ENCODE results near the gene SORL1-AS1.
A peak's percentile ranks its signal among the peaks of the same experiment; 100 is the strongest.

Gene SORL1-AS1

DNA sequence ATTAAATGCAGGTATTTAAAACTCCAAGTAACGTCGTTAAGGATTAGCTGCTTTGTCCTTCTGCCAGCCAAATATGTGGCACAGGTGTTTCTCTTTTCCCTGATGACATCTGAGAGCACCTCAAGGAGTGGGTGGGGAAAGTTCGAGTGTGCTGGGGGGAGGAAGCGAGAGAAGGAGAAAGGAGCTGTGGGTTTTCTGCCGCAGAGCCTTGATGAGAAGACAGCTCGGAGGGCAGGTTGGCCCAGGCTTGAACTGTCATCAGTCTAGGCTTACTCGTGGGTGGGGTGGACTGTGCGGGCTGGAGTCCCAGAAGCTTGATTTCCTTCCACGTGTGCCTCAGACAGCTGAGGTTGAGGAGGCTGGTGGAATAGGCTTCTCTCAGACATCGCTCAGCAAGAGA lies 15.2 kb upstream of the SORL1-AS1 start:
- no peak for DNase-seq (ENCODE audit: low read depth, low spot score)
- TF ChIP-seq EZH2 (IDR thresholded peaks at IDR 0.05) (no peak), POLR2AphosphoS5 (IDR thresholded peaks at IDR 0.05; ENCODE audit: borderline replicate concordance, low read depth, low read length) (no peak), FOXP2 (optimal IDR thresholded peaks at IDR 0.05; ENCODE audit: control extremely low read depth, extremely low read length, insufficient read depth) (no peak)
- Histone ChIP-seq H3K4me3 (no peak overlapping the region), H3K9me3 (ENCODE audit: low read depth, low read length) (no peaks in the 10 kb centered on the region), H3K36me3 (ENCODE audit: insufficient read depth, low read length) (no peaks in the 10 kb centered on the region), H3K27ac (no peak overlapping the region), H3K9ac (ENCODE audit: insufficient read length) (no peak overlapping the region)

DNA sequence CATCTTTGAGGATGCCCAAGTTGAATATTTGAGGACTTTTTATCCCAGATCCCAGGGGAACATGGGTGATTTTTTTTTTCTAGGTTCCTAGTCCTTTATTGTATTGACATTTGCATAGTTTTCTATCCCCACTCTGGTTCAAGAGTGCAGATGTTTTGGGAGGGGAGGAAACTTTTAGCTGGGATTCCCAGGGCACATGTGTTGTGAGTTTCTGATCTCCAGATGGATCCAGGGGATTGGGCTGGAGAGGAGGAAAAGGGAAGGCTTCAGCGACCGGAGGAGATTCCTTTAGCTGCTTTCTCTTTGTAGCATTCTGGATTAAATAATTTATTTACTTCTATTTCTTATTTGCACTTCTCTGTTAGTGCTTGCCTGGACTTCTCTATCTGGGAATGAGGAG lies 14.7 kb upstream of the SORL1-AS1 start:
- Histone ChIP-seq H3K9ac (ENCODE audit: insufficient read length) (no peak overlapping the region), H3K36me3 (ENCODE audit: insufficient read depth, low read length) (no peaks in the 10 kb centered on the region), H3K9me3 (ENCODE audit: low read depth, low read length) (no peaks in the 10 kb centered on the region), H3K4me3 (no peak overlapping the region), H3K27ac (no peak overlapping the region)
- no peak for TF ChIP-seq FOXP2 (optimal IDR thresholded peaks at IDR 0.05; ENCODE audit: control extremely low read depth, extremely low read length, insufficient read depth)
- no peak for TF ChIP-seq POLR2AphosphoS5 (IDR thresholded peaks at IDR 0.05; ENCODE audit: borderline replicate concordance, low read depth, low read length)
- peak; percentile 46 for TF ChIP-seq EZH2 (IDR thresholded peaks at IDR 0.05)
- DNase-seq (ENCODE audit: low read depth, low spot score): no peak

DNA sequence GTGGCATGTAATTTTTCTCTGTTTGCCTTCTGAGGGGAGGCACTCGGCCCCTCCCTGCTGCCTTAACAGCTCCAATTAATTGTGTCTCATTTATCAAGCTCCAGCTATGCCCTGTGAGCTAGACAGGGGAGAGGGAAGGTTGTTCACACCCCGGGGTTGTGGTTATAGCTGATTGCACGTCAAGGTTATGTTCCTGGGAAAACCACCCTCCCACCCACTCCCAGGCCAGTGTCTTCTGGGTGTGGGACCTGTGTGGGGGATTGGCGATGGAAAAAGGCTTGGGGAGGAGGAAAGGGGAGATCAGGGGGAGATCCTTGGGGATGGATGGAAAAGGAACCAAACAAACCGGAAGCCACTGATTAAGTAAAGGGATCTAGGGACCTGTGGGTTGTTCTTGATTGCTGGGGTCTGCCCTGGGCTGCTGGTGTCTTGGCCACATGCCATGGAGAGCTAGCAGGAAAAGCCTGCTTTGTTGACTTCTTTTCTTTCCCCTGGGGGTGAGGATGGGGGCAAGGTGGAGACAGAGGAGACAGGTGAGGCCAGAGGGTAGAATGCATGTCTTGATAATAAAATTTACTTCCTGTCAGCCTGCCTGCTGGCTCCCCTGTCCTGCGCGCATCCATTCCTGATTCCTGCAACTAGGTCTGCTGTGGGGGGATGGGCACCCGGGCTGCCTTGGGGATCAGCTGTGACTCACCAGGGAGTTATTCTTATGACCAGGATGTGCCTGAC lies 13.5 kb upstream of the SORL1-AS1 start:
- no peak for DNase-seq (ENCODE audit: low read depth, low spot score)
- Histone ChIP-seq H3K4me3 (no peak overlapping the region), H3K27ac (no peak overlapping the region), H3K9me3 (ENCODE audit: low read depth, low read length) (no peaks in the 10 kb centered on the region), H3K36me3 (ENCODE audit: insufficient read depth, low read length) (no peaks in the 10 kb centered on the region), H3K9ac (ENCODE audit: insufficient read length) (no peak overlapping the region)
- no peak for TF ChIP-seq EZH2 (IDR thresholded peaks at IDR 0.05)
- no peak for TF ChIP-seq POLR2AphosphoS5 (IDR thresholded peaks at IDR 0.05; ENCODE audit: borderline replicate concordance, low read depth, low read length)
- TF ChIP-seq FOXP2 (optimal IDR thresholded peaks at IDR 0.05; ENCODE audit: control extremely low read depth, extremely low read length, insufficient read depth): no peak

DNA sequence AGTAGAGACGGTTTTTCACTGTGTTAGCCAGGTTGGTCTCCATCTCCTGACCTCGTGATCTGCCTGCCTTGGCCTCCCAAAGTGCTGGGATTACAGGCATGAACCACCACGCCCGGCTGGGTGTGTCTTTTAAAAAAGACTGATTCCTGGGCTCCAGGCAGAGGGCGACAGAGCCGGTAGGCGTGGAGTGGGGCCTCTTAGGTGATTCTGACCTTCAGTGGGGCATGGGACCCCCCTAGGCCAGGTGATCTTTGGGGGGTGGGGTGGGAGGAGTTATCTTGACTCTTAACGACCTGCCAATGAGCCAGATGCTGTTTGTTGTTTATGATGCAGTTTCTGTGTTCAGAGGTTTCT lies 12.9 kb upstream of the SORL1-AS1 start:
- Histone ChIP-seq H3K9ac (ENCODE audit: insufficient read length) (no peak overlapping the region), H3K4me3 (no peak overlapping the region), H3K36me3 (ENCODE audit: insufficient read depth, low read length) (no peaks in the 10 kb centered on the region), H3K27ac (no peak overlapping the region), H3K9me3 (ENCODE audit: low read depth, low read length) (no peaks in the 10 kb centered on the region)
- DNase-seq (ENCODE audit: low read depth, low spot score): no peak
- TF ChIP-seq POLR2AphosphoS5 (IDR thresholded peaks at IDR 0.05; ENCODE audit: borderline replicate concordance, low read depth, low read length) (no peak), EZH2 (IDR thresholded peaks at IDR 0.05) (no peak), FOXP2 (optimal IDR thresholded peaks at IDR 0.05; ENCODE audit: control extremely low read depth, extremely low read length, insufficient read depth) (no peak)

DNA sequence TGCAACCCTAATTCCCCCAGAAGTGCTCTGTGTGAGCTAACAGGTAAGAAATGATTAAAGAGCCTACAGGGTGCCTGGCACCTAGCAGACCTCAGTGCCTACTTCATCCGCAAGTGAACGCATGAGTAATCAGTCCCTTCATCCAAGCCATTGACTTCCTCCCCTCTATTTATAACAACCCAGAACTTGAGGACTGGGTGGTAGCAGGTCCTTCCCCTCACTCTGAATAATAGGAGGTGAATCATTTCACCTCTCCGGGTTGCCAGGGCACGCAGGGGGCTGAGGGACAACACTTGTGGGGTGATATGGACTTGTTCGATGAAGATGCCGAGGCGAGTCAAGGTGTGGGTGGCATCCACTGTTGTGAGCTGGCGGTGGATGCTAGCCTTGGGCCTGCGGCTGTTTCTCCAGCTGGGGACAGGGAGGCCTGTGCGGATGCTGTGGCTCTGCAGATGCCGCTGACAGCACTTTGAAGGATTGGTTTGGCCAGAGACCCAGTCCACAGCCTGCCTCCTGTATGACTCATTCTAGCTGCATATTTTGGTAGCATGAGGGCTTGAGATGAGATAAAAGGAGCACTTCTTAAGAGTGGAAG lies 11.7 kb upstream of the SORL1-AS1 start:
- no peak for DNase-seq (ENCODE audit: low read depth, low spot score)
- Histone ChIP-seq H3K4me3 (no peak overlapping the region), H3K9me3 (ENCODE audit: low read depth, low read length) (no peaks in the 10 kb centered on the region), H3K27ac (no peak overlapping the region), H3K9ac (ENCODE audit: insufficient read length) (no peak overlapping the region), H3K36me3 (ENCODE audit: insufficient read depth, low read length) (no peaks in the 10 kb centered on the region)
- no peak for TF ChIP-seq EZH2 (IDR thresholded peaks at IDR 0.05)
- TF ChIP-seq FOXP2 (optimal IDR thresholded peaks at IDR 0.05; ENCODE audit: control extremely low read depth, extremely low read length, insufficient read depth): no peak

DNA sequence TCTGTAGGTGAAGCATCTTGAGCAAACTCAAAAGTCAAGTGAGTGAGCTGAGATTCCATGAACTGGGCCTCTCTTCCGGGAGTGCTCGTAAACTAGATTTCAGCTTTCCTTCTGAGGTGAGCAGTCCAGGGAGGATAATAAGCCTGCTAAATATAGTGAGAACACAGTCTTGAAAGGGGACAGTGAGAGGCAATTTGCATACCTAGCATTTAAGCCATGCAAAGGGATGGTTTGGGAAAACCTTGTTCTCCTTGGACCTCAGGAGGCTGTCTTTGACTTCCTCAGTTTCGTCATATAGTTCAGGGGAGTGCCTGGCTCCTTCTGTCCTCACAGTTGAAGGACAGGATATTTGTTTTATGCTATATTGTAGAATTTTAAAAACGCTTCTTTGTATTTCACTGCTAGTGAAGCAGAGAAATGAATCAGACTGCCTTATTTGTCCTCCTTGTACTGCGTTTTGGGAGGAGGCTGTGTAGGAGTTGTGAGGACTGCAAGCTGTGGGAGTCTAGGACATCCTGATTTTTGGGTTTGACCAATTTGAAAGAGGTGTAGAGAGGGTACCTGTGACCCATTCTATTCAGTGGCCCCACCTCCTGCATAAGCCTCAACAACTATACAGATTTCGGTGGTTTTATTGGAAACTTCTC lies 11.0 kb upstream of the SORL1-AS1 start:
- no peaks in the 10 kb centered on the region for H3K36me3 ChIP-seq (ENCODE audit: insufficient read depth, low read length)
- no peak overlapping the region for H3K27ac ChIP-seq
- TF ChIP-seq POLR2AphosphoS5 (IDR thresholded peaks at IDR 0.05; ENCODE audit: borderline replicate concordance, low read depth, low read length): no peak
- TF ChIP-seq FOXP2 (optimal IDR thresholded peaks at IDR 0.05; ENCODE audit: control extremely low read depth, extremely low read length, insufficient read depth): no peak
- TF ChIP-seq EZH2 (IDR thresholded peaks at IDR 0.05): no peak
- DNase-seq (ENCODE audit: low read depth, low spot score): no peak
- no peaks in the 10 kb centered on the region for H3K9me3 ChIP-seq (ENCODE audit: low read depth, low read length)
- no peak overlapping the region for H3K4me3 ChIP-seq
- no peak overlapping the region for H3K9ac ChIP-seq (ENCODE audit: insufficient read length)

DNA sequence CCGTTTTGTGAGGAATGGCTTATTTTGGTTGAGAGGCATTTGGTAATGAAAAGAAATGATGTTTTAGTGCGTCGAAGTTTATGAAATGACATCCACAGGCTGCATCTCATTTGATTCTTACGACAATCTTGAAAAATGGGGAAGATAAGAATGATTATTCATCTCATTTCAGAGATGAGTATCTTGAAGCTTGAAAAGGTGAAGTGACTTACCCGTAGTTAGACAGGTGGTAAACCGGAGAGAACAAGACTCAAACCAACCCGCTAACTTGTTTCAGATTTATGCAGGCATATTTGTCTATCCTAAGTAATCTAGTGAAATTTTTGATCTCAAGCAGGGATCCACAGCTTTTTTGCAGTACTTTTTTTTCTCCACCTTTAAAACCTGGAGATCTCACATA lies 9.1 kb upstream of the SORL1-AS1 start:
- TF ChIP-seq FOXP2 (optimal IDR thresholded peaks at IDR 0.05; ENCODE audit: control extremely low read depth, extremely low read length, insufficient read depth) (no peak), EZH2 (IDR thresholded peaks at IDR 0.05) (no peak), POLR2AphosphoS5 (IDR thresholded peaks at IDR 0.05; ENCODE audit: borderline replicate concordance, low read depth, low read length) (no peak)
- DNase-seq (ENCODE audit: low read depth, low spot score): no peak
- Histone ChIP-seq H3K27ac (no peak overlapping the region), H3K9me3 (ENCODE audit: low read depth, low read length) (no peaks in the 10 kb centered on the region), H3K9ac (ENCODE audit: insufficient read length) (no peak overlapping the region), H3K36me3 (ENCODE audit: insufficient read depth, low read length) (no peaks in the 10 kb centered on the region), H3K4me3 (no peak overlapping the region)

DNA sequence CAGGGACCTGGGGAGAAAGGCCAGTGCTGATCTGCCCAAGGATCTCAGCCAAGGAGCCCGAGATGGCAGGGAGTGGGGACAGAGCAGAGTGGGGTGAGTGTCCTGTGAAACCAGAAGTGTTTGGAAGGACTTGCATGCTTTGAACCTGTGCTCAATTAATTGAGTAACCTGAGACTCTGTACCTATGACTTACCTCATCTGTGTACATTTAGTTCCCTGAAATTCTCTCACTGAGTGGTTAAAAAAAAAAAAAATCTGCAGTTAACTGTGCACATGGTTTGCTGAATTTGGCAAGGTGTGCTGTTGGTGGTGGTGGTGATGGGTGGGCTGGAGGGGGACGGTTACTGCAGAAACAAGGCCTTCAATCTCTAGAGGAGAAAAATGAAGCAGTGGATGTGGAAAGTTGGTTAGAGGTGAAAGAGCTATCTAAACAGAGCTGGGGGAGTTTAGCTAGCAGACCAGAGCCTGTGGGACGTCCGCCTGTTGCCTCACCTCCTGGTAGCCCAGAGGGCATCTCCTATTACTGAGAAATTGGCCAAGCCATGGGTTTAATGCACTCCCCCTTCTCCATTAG lies 8.3 kb upstream of the SORL1-AS1 start:
- Histone ChIP-seq H3K9me3 (ENCODE audit: low read depth, low read length) (no peaks in the 10 kb centered on the region), H3K36me3 (ENCODE audit: insufficient read depth, low read length) (no peaks in the 10 kb centered on the region), H3K9ac (ENCODE audit: insufficient read length) (no peak overlapping the region), H3K4me3 (no peak overlapping the region), H3K27ac (no peak overlapping the region)
- no peak for DNase-seq (ENCODE audit: low read depth, low spot score)
- TF ChIP-seq EZH2 (IDR thresholded peaks at IDR 0.05) (no peak), FOXP2 (optimal IDR thresholded peaks at IDR 0.05; ENCODE audit: control extremely low read depth, extremely low read length, insufficient read depth) (no peak), POLR2AphosphoS5 (IDR thresholded peaks at IDR 0.05; ENCODE audit: borderline replicate concordance, low read depth, low read length) (no peak)

All from SK-N-MC (cell line).